SJSA1 (cell line): ENCODE data around the gene FAM117A. TPM values are rescaled to one million over a fixed set of nuclear protein-coding genes. Genes with fewer than 3 reads are reported as not detected.

ENCODE experiments used
- DNase-seq, 2 experiments: peaks; one replicate each; pipeline ENCODE4 v3.0.0-alpha.2; 2015 to 2020; ENCODE audit warnings: low spot score in 2 of 2, low read depth in 1 of 2
- H3K27ac ChIP-seq: fragments of 250-450 bp; sonication (Bioruptor Pico); 2 replicates; pipeline ENCODE4 v1.5.1; 2020; ENCODE audit warnings: mild to moderate bottlenecking, moderate library complexity
- H3K27me3 ChIP-seq: fragments of 250-450 bp; sonication (Bioruptor Pico); replicated peaks from 2 replicates; pipeline ENCODE4 v1.5.1; 2020; ENCODE audit warnings: mild to moderate bottlenecking, moderate library complexity
- H3K36me3 ChIP-seq: fragments of 250-450 bp; sonication (Bioruptor Pico); 2 replicates; pipeline ENCODE4 v1.5.1; 2020; ENCODE audit warnings: mild to moderate bottlenecking
- H3K4me1 ChIP-seq: fragments of 250-450 bp; sonication (Bioruptor Pico); replicated peaks from 2 replicates; pipeline ENCODE4 v1.6.1; 2021; ENCODE audit warnings: mild to moderate bottlenecking
- H3K4me3 ChIP-seq: fragments of 250-450 bp; sonication (Bioruptor Pico); 2 replicates; pipeline ENCODE4 v1.5.1; 2020; ENCODE audit warnings: mild to moderate bottlenecking
- H3K9me3 ChIP-seq: fragments of 250-450 bp; sonication (Bioruptor Pico); replicated peaks from 2 replicates; pipeline ENCODE4 v1.5.1; 2020; ENCODE audit warnings: mild to moderate bottlenecking
- total RNA-seq: library from RNA; depleted of rRNA; stranded (reverse); fragments of >200 nt; shearing (Covaris generic); gene quantifications from 2 replicates; pipeline ENCODE4 v1.2.3, GENCODE V29; 2014

Gene FAM117A
- total RNA-seq, 1 experiment from 2014 or later = 2.6 TPM

DNA sequence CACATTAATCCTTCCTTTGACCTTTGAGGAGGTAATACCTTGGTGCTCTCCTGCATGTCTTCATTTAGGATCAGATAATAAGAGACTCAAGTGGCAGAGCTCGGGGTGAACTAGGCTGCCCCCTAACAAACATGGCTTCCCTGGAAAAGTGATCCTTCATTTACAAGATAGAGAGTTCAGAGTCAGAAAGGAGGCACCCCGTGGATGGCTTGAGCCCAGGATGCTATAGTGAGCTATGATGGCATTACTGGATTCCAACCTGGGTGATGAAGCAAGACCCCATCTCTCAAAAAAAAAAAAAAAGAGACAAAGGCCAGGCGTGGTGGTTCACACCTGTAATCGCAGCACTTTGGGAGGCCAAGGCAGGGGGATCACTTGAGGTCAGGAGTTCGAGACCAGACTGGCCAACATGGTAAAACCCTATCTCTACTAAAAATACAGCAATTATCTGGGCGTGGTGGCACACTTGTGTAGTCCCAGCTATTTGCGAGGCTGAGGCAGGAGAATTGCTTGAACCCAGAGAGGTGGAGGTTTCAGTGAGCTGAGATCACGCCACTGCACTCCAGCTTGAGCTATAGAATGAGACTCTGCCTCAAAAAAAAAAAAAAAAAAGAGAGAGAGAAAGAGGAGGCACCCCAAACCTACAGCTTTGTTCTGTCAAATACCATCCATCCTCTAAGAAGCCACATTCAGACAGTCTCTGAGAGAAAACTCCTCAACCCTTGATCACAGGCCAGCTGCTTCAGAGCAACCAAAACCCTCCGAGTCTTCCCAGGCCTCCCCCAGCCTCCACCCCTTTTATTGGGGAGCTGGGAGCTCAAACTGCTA is 7.4 kb downstream of the FAM117A start:
- Histone ChIP-seq H3K36me3 (no peaks in the 10 kb centered on the region), H3K4me3 (no peak overlapping the region), H3K27ac (no peak overlapping the region), H3K9me3 (no peaks in the 10 kb centered on the region), H3K4me1 (0 out of 2 replicates have a peak, but pooled peaks cover 4% of the 10 kb centered on the region), H3K27me3 (peaks cover 11% of the 10 kb centered on the region)
- DNase-seq = no peak

DNA sequence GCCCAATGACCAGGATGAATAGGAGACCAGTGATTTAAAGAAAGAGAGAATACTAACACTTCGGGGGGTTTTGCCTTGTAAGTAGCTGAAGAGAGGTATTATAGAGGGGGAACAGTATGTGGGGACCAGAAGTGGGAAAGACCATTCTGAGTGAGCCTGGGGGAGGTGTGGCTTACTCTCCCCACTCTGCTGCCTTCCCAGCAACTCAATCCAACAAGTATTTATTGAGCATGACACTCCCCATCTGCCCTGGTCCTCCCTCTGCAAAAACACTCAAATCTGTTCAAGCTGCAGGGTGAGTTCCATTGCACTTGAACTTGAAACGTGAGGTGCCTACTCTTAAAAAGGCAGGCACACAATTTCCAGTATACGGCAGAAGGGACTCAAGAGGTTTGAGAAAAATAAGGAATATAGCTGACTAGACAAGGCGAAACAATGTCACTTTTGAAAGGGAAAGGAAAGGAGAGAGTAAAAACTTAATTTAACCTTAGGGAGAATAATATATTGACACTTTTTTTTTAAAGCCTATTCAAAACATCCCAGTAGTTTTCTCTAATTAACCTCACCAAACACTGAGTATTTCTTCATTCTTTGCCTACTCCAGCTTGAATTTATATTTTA is 8.2 kb downstream of the FAM117A start:
- no peak overlapping the region for H3K27ac ChIP-seq
- 0 out of 2 replicates have a peak, but pooled peaks cover 4% of the 10 kb centered on the region for H3K4me1 ChIP-seq
- no peaks in the 10 kb centered on the region for H3K36me3 ChIP-seq
- no peaks in the 10 kb centered on the region for H3K9me3 ChIP-seq
- H3K27me3 ChIP-seq = peaks cover 6% of the 10 kb centered on the region
- H3K4me3 ChIP-seq = no peak overlapping the region
- DNase-seq = no peak

GRCh38 chr17:49753959-49754391 is 10.0 kb downstream of the FAM117A start:
- Histone ChIP-seq H3K27ac (no peak overlapping the region), H3K9me3 (no peaks in the 10 kb centered on the region), H3K27me3 (peaks cover 3% of the 10 kb centered on the region), H3K4me1 (0 out of 2 replicates have a peak, but pooled peaks cover 3% of the 10 kb centered on the region), H3K36me3 (no peaks in the 10 kb centered on the region), H3K4me3 (no peak overlapping the region)
- DNase-seq = no peak

GRCh38 chr17:49752508-49752907 is 11.4 kb downstream of the FAM117A start:
- H3K9me3 ChIP-seq = no peaks in the 10 kb centered on the region
- no peak overlapping the region for H3K27ac ChIP-seq
- no peaks in the 10 kb centered on the region for H3K36me3 ChIP-seq
- H3K4me1 ChIP-seq = no peaks in the 10 kb centered on the region
- no peak overlapping the region for H3K4me3 ChIP-seq
- H3K27me3 ChIP-seq = 0 out of 2 replicates have a peak, but pooled peaks cover 3% of the 10 kb centered on the region
- no peak for DNase-seq

GRCh38 chr17:49749730-49750129 is 14.2 kb downstream of the FAM117A start:
- no peaks in the 10 kb centered on the region for H3K4me1 ChIP-seq
- 0 out of 2 replicates have a peak, but pooled peaks cover 3% of the 10 kb centered on the region for H3K27me3 ChIP-seq
- H3K9me3 ChIP-seq = no peaks in the 10 kb centered on the region
- H3K36me3 ChIP-seq = no peaks in the 10 kb centered on the region
- no peak overlapping the region for H3K27ac ChIP-seq
- H3K4me3 ChIP-seq = no peak overlapping the region
- no peak for DNase-seq

GRCh38 chr17:49748791-49749190 is 15.1 kb downstream of the FAM117A start:
- no peaks in the 10 kb centered on the region for H3K9me3 ChIP-seq
- H3K27ac ChIP-seq = no peak overlapping the region
- H3K4me3 ChIP-seq = no peak overlapping the region
- 0 out of 2 replicates have a peak, but pooled peaks cover 3% of the 10 kb centered on the region for H3K27me3 ChIP-seq
- no peaks in the 10 kb centered on the region for H3K4me1 ChIP-seq
- DNase-seq = no peak
- no peaks in the 10 kb centered on the region for H3K36me3 ChIP-seq

DNA sequence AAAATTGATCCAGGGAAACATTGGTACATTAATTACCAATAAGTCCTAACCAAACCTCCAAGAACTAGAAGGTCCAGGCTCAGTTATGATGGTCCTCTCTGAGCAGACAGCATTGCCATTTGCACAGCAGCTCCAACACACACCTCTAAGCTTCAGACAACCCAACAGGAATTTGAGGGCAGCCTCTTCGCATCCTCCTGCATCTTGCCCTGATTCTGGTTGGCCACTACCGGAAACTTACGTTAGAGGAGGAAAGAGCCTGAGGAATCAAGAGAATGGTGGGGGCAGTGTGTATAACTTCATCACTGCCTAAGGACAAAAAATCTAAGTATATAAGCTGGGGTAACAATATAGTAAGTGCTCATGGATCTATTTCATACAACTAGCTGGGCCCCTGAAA is 15.7 kb downstream of the FAM117A start:
- Histone ChIP-seq H3K36me3 (no peaks in the 10 kb centered on the region), H3K4me1 (no peaks in the 10 kb centered on the region)
- DNase-seq = no peak

GRCh38 chr17:49747632-49748031 is 16.3 kb downstream of the FAM117A start:
- H3K27ac ChIP-seq = no peak overlapping the region
- H3K36me3 ChIP-seq = no peaks in the 10 kb centered on the region
- DNase-seq = no peak
- no peak overlapping the region for H3K4me3 ChIP-seq
- H3K4me1 ChIP-seq = no peaks in the 10 kb centered on the region
- H3K27me3 ChIP-seq = 0 out of 2 replicates have a peak, but pooled peaks cover 3% of the 10 kb centered on the region
- no peaks in the 10 kb centered on the region for H3K9me3 ChIP-seq

More for the DNA sequence above, 15.7 kb downstream of the FAM117A start:
- no peaks in the 10 kb centered on the region for H3K9me3 ChIP-seq
- H3K27me3 ChIP-seq = 0 out of 2 replicates have a peak, but pooled peaks cover 3% of the 10 kb centered on the region
- H3K27ac ChIP-seq = no peak overlapping the region
- H3K4me3 ChIP-seq = no peak overlapping the region

- Histone ChIP-seq H3K27ac (no peak overlapping the region), H3K4me3 (no peak overlapping the region), H3K36me3 (no peaks in the 10 kb centered on the region), H3K9me3 (no peaks in the 10 kb centered on the region), H3K4me1 (no peaks in the 10 kb centered on the region), H3K27me3 (0 out of 2 replicates have a peak, but pooled peaks cover 3% of the 10 kb centered on the region)
- DNase-seq = no peak
Measured at GRCh38 chr17:49746791-49747490, 17.0 kb downstream of the FAM117A start.

GRCh38 chr17:49745175-49746139 is 18.5 kb downstream of the FAM117A start:
- H3K4me3 ChIP-seq = no peak overlapping the region
- H3K27me3 ChIP-seq = 0 out of 2 replicates have a peak, but pooled peaks cover 3% of the 10 kb centered on the region
- no peak for DNase-seq
- H3K36me3 ChIP-seq = no peaks in the 10 kb centered on the region
- no peaks in the 10 kb centered on the region for H3K4me1 ChIP-seq
- H3K9me3 ChIP-seq = no peaks in the 10 kb centered on the region
- H3K27ac ChIP-seq = no peak overlapping the region

- Histone ChIP-seq H3K27me3 (no peaks in the 10 kb centered on the region), H3K4me1 (no peaks in the 10 kb centered on the region), H3K4me3 (no peak overlapping the region), H3K36me3 (no peaks in the 10 kb centered on the region), H3K27ac (no peak overlapping the region), H3K9me3 (no peaks in the 10 kb centered on the region)
- no peak for DNase-seq
Measured at GRCh38 chr17:49742166-49742638, 21.7 kb downstream of the FAM117A start.

GRCh38 chr17:49741692-49742076 is 22.2 kb downstream of the FAM117A start:
- no peak overlapping the region for H3K27ac ChIP-seq
- H3K4me3 ChIP-seq = no peak overlapping the region
- H3K4me1 ChIP-seq = no peaks in the 10 kb centered on the region
- no peak for DNase-seq
- H3K9me3 ChIP-seq = no peaks in the 10 kb centered on the region
- no peaks in the 10 kb centered on the region for H3K36me3 ChIP-seq
- no peaks in the 10 kb centered on the region for H3K27me3 ChIP-seq
